Smooth muscle cell (in vitro differentiated cells): ENCODE results near the gene GPC5. TPM values are rescaled to one million over a fixed set of nuclear protein-coding genes. Genes with fewer than 3 reads are reported as not detected.

Experiments used
- DNase-seq: peaks from one replicate; lab custom pipeline; 2025; ENCODE audit not compliant: unreplicated experiment; lab: John Stamatoyannopoulos, UW
- H2AFZ ChIP-seq: fragments of 200-600 bp; sonication (generic); 2 replicates; pipeline ENCODE4 v1.6.0; 2016; ENCODE audit warnings: antibody characterized with exemption, low read depth, mild to moderate bottlenecking
- H3F3A ChIP-seq: fragments of 200-600 bp; sonication (generic); 2 replicates; pipeline ENCODE4 v1.6.0; 2017; ENCODE audit warnings: antibody characterized with exemption, low read depth
- H3K27ac ChIP-seq: fragments of 200-600 bp; sonication (generic); 2 replicates; pipeline ENCODE4 v1.5.1; 2016; ENCODE audit warnings: low read depth, mild to moderate bottlenecking
- H3K27me3 ChIP-seq: fragments of 200-600 bp; sonication (generic); 2 replicates; pipeline ENCODE4 v1.6.1; 2016; ENCODE audit warnings: low read depth, mild to moderate bottlenecking
- H3K36me3 ChIP-seq: fragments of 200-600 bp; sonication (generic); 2 replicates; pipeline ENCODE4 v1.5.1; 2016; ENCODE audit warnings: low read depth
- H3K4me1 ChIP-seq: fragments of 200-600 bp; sonication (generic); 2 replicates; pipeline ENCODE4 v1.5.1; 2016; ENCODE audit warnings: low read depth
- H3K4me2 ChIP-seq: fragments of 200-600 bp; sonication (generic); 2 replicates; pipeline ENCODE4 v1.6.0; 2016; ENCODE audit warnings: mild to moderate bottlenecking
- H3K4me3 ChIP-seq: fragments of 200-600 bp; sonication (generic); 2 replicates; pipeline ENCODE4 v1.5.1; 2016; ENCODE audit warnings: mild to moderate bottlenecking
- H3K79me2 ChIP-seq: fragments of 200-600 bp; sonication (generic); 2 replicates; pipeline ENCODE4 v1.6.0; 2016; ENCODE audit warnings: low read depth, mild to moderate bottlenecking
- H3K9ac ChIP-seq: fragments of 200-600 bp; sonication (generic); 2 replicates; pipeline ENCODE4 v1.6.0; 2016; ENCODE audit warnings: low read depth
- H3K9me3 ChIP-seq: fragments of 200-600 bp; sonication (generic); replicated peaks from 2 replicates; pipeline ENCODE4 v1.5.1; 2016; ENCODE audit warnings: low read depth
- H4K20me1 ChIP-seq: fragments of 200-600 bp; sonication (generic); 2 replicates; pipeline ENCODE4 v1.6.0; 2016; ENCODE audit warnings: low read depth
- WGBS: methylation state at CpG from one replicate; pipeline ENCODE4 v1.1.7; 2016; ENCODE audit warnings: low lambda C conversion rate; 5-methylcytosine and 5-hydroxymethylcytosine counted together
- polyA plus RNA-seq: library from polyadenylated mRNA; unstranded; fragments of >200 nt; fragmentation: Nextera tagmentation; extraction: Ambion mirVana; gene quantifications from 2 replicates; pipeline ENCODE4 v1.2.1, GENCODE V29; 2016
- total RNA-seq: library from RNA; depleted of rRNA; stranded (reverse); fragments of >200 nt; gene quantifications from 2 replicates; pipeline ENCODE4 v1.2.3, GENCODE V29; 2014
- TF ChIP-seq, protein P1 (sequence below): fragments of 200-600 bp; sonication (generic); IDR thresholded peaks from 2 replicates; pipeline ENCODE4 v1.5.1; 2017; ENCODE audit warnings: borderline replicate concordance, mild to moderate bottlenecking, antibody characterized with exemption; ENCODE audit not compliant: insufficient read depth, poor library complexity, severe bottlenecking

The GPC5 gene
- total and polyA plus RNA-seq, 2 experiments from 2014 or later, result 0.99 to 1.0 TPM

DNA sequence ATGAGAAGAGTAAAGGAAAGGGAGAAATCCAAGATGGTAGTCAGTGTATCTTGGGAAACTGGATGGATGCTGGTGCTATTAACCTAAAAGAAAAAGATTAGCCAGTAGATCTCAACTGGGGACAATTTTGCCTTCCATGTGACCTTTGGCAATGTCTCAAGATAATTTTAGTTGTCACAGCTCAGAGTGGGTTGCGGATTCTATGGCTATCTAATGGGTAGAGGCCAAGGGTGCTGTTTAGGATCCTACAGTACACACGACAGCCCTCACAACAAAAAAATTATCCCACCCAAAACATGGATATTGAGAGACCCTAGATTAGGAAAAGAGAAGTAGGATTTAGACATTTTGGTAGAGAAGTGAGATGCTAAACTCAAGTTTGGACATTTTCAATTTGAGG, 258.9 kb downstream of the GPC5 start:
- no peak overlapping the region for H2AFZ ChIP-seq

DNA sequence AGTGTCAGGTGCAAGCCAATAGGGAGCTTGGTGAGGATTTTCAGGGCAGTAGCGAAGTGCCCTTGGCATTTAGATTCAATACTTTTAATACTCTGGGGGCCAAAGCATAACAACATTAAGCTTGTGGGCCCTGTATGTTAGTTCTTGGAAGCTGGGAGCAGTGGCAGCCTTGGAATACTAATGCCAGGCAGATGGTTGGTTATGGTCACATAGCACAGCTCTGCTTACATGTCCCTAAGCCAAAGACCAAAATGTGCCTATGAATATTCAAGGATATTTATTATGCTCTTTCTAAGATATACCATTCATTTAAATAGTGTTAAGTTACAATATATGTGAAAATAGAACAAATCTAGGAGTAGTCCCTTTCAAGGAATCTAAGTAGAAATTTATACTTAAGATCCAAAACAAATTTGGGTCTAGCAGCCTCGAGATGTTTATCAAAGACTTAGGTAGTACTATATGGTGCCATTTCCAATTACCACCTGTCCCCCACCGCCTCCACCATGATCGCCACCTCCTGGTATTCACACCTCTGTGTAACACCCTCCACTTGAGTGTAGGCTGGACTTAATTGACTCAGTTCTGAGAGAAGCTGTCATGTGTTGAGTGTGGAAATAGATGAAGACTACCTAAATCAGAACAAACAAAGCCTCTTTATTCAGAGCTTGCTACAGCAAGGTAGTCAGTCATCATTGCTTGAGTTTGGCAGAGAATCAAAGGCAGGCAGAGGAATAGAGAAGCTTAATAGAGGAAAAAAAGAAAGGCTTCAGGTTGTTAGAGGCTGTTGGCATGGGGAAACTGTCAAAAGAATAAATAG, 261.0 kb downstream of the GPC5 start:
- Histone ChIP-seq H3K4me1 (no peaks in the 10 kb centered on the region), H3K36me3 (no peaks in the 10 kb centered on the region), H3K27me3 (no peaks in the 10 kb centered on the region), H3K79me2 (no peaks in the 10 kb centered on the region), H3K4me3 (no peak overlapping the region), H3K9me3 (no peaks in the 10 kb centered on the region), H3K27ac (no peak overlapping the region), H2AFZ (no peak overlapping the region), H4K20me1 (no peaks in the 10 kb centered on the region), H3F3A (no peaks in the 10 kb centered on the region), H3K4me2 (no peak overlapping the region), H3K9ac (no peak overlapping the region)
- TF ChIP-seq, protein P1, sequence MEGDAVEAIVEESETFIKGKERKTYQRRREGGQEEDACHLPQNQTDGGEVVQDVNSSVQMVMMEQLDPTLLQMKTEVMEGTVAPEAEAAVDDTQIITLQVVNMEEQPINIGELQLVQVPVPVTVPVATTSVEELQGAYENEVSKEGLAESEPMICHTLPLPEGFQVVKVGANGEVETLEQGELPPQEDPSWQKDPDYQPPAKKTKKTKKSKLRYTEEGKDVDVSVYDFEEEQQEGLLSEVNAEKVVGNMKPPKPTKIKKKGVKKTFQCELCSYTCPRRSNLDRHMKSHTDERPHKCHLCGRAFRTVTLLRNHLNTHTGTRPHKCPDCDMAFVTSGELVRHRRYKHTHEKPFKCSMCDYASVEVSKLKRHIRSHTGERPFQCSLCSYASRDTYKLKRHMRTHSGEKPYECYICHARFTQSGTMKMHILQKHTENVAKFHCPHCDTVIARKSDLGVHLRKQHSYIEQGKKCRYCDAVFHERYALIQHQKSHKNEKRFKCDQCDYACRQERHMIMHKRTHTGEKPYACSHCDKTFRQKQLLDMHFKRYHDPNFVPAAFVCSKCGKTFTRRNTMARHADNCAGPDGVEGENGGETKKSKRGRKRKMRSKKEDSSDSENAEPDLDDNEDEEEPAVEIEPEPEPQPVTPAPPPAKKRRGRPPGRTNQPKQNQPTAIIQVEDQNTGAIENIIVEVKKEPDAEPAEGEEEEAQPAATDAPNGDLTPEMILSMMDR, result no peak
- 84% methylated on average over 4 of the region's 4 CpGs for WGBS
- no peak for DNase-seq

More for the DNA sequence above, 258.9 kb downstream of the GPC5 start:
- TF ChIP-seq, protein P1, result no peak
- no peak overlapping the region for H3K9ac ChIP-seq
- WGBS, result 90% methylated on average over 2 of the region's 2 CpGs
- H3K27ac ChIP-seq, result no peak overlapping the region
- no peaks in the 10 kb centered on the region for H3K79me2 ChIP-seq
- H3K9me3 ChIP-seq, result no peaks in the 10 kb centered on the region
- no peaks in the 10 kb centered on the region for H3K36me3 ChIP-seq
- H3K4me1 ChIP-seq, result no peaks in the 10 kb centered on the region
- H3K4me3 ChIP-seq, result no peak overlapping the region
- DNase-seq, result no peak
- no peak overlapping the region for H3K4me2 ChIP-seq
- H3F3A ChIP-seq, result no peaks in the 10 kb centered on the region
- no peaks in the 10 kb centered on the region for H4K20me1 ChIP-seq
- no peaks in the 10 kb centered on the region for H3K27me3 ChIP-seq

DNA sequence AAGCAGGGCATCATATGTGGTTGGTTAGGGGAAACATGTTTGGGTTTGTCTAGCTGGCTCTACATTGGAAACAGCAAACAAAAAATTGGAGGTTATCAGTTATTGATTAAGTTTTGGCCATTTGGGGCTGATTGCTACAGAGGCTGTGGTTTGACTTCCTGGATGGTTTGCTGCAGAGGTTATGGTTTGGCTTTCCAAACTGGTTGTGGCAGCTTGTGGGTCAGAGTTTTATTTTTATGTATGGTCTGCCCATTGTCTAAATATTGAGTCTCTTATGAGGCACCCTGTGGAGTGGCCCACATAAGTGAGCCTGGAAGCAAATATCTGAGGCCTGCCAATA, 261.6 kb downstream of the GPC5 start:
- Histone ChIP-seq H3K79me2 (no peaks in the 10 kb centered on the region), H3K36me3 (no peaks in the 10 kb centered on the region), H3K27me3 (no peaks in the 10 kb centered on the region), H3K4me1 (no peaks in the 10 kb centered on the region), H3K4me2 (no peak overlapping the region), H2AFZ (no peak overlapping the region), H3K4me3 (no peak overlapping the region), H4K20me1 (no peaks in the 10 kb centered on the region), H3K27ac (no peak overlapping the region), H3K9ac (no peak overlapping the region), H3K9me3 (no peaks in the 10 kb centered on the region), H3F3A (no peaks in the 10 kb centered on the region)
- TF ChIP-seq, protein P1, result no peak
- DNase-seq, result no peak

DNA sequence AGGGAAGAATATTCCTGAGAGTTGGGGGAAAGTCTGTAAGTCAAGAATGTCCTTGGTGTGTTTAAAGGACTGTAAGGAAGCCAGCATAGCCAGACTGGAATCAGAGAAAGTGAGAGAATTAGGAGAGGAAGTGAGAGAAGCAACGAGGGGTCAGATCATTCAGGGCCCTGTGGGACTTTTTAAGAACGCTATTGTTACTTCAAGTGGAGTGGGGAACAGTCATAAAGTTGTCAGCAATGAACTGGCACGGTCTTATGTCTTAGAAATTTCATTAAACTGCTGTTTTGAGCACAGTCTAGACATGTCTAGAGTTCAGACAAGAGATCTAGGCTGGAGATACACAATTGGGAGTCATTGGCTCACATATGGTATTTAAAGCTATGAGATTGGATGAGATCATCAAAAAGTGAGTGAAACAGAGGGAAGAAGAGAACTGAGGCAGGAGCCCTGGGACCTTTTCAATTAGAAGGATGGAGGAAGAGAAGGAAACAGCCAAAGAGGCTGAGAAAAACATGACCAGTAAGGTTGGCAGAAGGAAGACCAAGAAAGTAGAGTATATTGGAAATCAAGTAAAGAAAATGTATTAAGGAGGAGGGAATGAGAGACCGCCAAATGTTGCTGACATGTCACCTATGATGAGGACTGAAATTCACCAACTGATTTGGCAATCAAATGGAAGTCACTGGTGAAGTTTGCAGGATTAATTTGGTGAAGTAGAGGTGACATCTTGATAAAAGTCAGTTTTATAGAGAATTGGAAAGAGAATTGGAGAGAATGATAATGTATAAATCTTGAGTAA, 263.5 kb downstream of the GPC5 start:
- Histone ChIP-seq H2AFZ (no peak overlapping the region), H4K20me1 (no peaks in the 10 kb centered on the region), H3K9ac (no peak overlapping the region), H3K9me3 (no peaks in the 10 kb centered on the region), H3K4me1 (no peaks in the 10 kb centered on the region), H3K79me2 (no peaks in the 10 kb centered on the region), H3K4me2 (no peak overlapping the region), H3K27ac (no peak overlapping the region), H3K36me3 (no peaks in the 10 kb centered on the region), H3F3A (no peaks in the 10 kb centered on the region), H3K27me3 (no peaks in the 10 kb centered on the region), H3K4me3 (no peak overlapping the region)
- no peak for DNase-seq
- 68% methylated on average over 4 of the region's 4 CpGs for WGBS
- TF ChIP-seq, protein P1, result no peak
